Left ventricle myocardium inferior (tissue), 1 donor: ENCODE results near the gene KIAA0232. TPM values are rescaled to one million over a fixed set of nuclear protein-coding genes. Genes with fewer than 3 reads are reported as not detected.

ENCODE experiments used
- DNase-seq: peaks from one replicate; pipeline ENCODE4 v3.0.0-alpha.2; 2020
- H3K27ac ChIP-seq: fragments of 200-600 bp; replicated peaks from 2 replicates; pipeline ENCODE4 v1.8.0; 2021
- H3K27me3 ChIP-seq: fragments of 200-600 bp; 2 replicates; pipeline ENCODE4 v1.8.0; 2021; ENCODE audit warnings: low read depth
- H3K36me3 ChIP-seq: fragments of 200-600 bp; 2 replicates; pipeline ENCODE4 v1.8.0; 2021
- H3K4me1 ChIP-seq: fragments of 200-600 bp; 2 replicates; pipeline ENCODE4 v1.8.0; 2021
- H3K4me3 ChIP-seq: fragments of 200-600 bp; 2 replicates; pipeline ENCODE4 v1.8.0; 2021; ENCODE audit warnings: mild to moderate bottlenecking, moderate library complexity
- H3K9me3 ChIP-seq: fragments of 200-600 bp; replicated peaks from 2 replicates; pipeline ENCODE4 v1.8.0; 2021
- intact Hi-C: fragments of 100-400 bp; cut with micrococcal nuclease; formaldehyde crosslinking; loops from one replicate; pipeline ENCODE4 v1.11.0; 2022
- total RNA-seq: library from RNA; stranded (reverse); fragmentation: NEBNext Ultra II Directional; extraction: Animal tissue kit (Norgen Biotek cat#: 25700); gene quantifications from one replicate; pipeline ENCODE4 v1.2.1, GENCODE V29; 2021
- TF ChIP-seq, protein P1 (sequence below): fragments of 200-600 bp; IDR thresholded peaks from 2 replicates; pipeline ENCODE4 v1.8.0; 2021; ENCODE audit warnings: antibody characterized with exemption, mild to moderate bottlenecking, borderline replicate concordance
- donor health status: DM: no; HTN: yes; CAD: no; lungs with severe emphysema.

Gene KIAA0232
- total RNA-seq, 1 donor from 2014 or later: 82.5 TPM

DNA sequence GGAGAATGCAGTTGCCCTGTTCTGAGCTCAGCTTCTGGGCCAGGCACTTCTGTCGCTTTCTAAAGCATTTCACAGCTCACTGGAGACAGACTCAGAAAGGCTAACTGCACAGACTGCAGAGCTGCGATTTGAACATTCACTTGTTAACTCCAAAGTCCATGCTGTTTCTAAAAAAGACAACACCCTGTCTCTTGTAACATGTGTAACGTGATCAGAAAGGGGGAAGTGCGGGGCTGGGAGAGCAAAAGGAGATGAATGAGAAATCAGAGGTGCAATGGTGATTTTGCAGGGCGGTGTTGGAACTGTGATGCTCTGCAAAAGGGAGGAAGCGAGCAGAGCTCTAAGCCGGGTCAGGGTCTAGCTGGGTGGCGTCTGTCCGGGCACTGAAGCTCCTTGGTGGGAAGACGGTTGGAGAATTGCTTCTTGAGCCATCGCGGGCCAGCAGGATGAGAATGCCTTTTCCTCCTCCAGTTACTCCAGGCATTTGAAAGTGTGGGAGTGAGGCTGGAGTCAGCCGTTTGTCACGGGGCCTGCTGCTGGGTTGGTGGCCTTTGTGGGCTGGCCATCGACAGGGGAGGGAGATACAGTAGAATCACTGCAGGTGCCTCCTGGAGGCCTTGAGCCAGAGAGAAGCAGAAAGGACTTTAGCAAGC, 147.4 kb downstream of the KIAA0232 start:
- TF ChIP-seq, protein P1, sequence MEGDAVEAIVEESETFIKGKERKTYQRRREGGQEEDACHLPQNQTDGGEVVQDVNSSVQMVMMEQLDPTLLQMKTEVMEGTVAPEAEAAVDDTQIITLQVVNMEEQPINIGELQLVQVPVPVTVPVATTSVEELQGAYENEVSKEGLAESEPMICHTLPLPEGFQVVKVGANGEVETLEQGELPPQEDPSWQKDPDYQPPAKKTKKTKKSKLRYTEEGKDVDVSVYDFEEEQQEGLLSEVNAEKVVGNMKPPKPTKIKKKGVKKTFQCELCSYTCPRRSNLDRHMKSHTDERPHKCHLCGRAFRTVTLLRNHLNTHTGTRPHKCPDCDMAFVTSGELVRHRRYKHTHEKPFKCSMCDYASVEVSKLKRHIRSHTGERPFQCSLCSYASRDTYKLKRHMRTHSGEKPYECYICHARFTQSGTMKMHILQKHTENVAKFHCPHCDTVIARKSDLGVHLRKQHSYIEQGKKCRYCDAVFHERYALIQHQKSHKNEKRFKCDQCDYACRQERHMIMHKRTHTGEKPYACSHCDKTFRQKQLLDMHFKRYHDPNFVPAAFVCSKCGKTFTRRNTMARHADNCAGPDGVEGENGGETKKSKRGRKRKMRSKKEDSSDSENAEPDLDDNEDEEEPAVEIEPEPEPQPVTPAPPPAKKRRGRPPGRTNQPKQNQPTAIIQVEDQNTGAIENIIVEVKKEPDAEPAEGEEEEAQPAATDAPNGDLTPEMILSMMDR: no peak
- peaks cover 44% of the 10 kb centered on the region for H3K4me1 ChIP-seq
- no peaks in the 10 kb centered on the region for H3K36me3 ChIP-seq
- H3K4me3 ChIP-seq: no peak overlapping the region
- peak overlapping the region; percentile 17 for H3K27ac ChIP-seq
- H3K9me3 ChIP-seq: no peaks in the 10 kb centered on the region
- H3K27me3 ChIP-seq: no peaks in the 10 kb centered on the region
- DNase-seq: no peak
- intact Hi-C loops: no loop called here

DNA sequence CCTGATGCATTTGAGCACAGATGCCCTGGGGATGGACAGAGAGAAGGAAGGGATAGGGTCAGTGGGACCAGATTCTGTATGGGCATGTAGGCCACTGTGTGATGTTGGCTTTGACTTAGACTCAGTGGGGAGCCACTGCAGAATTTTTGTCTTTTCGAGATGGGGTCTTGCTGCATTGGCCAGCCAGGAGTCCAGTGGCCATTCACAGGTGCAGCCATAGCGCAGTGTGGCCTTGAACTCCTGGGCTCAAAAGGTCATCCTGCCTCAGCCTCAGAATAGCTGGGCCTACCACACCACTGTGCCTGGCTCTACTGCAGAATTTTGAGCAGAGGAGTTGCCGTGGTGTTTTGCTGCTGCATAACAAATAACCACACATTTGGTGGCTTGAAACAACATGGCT, 149.9 kb downstream of the KIAA0232 start:
- TF ChIP-seq, protein P1: no peak
- no peaks in the 10 kb centered on the region for H3K36me3 ChIP-seq
- no peaks in the 10 kb centered on the region for H3K27me3 ChIP-seq
- H3K4me1 ChIP-seq: peaks cover 34% of the 10 kb centered on the region
- intact Hi-C loops: no loop called here
- no peak overlapping the region for H3K27ac ChIP-seq
- no peak for DNase-seq
- no peak overlapping the region for H3K4me3 ChIP-seq
- no peaks in the 10 kb centered on the region for H3K9me3 ChIP-seq

DNA sequence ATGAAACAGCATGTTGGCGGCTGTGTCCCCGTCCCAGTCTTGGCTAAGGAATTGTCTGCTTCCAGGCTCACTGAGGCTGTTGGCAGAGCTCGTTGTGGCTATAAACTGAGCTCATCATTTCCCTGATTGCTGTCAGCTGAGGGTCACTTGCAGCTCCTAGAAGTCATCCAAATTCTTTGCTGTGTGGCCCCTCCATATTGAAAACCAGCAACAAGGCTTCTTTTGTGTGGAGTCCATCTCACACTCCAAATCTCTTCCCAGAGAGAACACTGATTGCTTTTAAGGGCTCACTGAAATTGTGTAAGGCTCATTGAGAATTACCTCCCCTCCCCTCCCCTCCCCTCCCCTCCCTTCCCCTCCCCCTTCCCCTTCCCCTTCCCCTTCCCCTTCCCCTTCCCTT, 150.4 kb downstream of the KIAA0232 start:
- intact Hi-C loops: no loop called here
- DNase-seq: no peak
- TF ChIP-seq, protein P1: no peak
- H3K9me3 ChIP-seq: no peaks in the 10 kb centered on the region
- no peaks in the 10 kb centered on the region for H3K27me3 ChIP-seq
- H3K27ac ChIP-seq: no peak overlapping the region
- H3K4me3 ChIP-seq: no peak overlapping the region
- H3K4me1 ChIP-seq: peaks cover 32% of the 10 kb centered on the region
- H3K36me3 ChIP-seq: no peaks in the 10 kb centered on the region

Other genes starting within 250 kb of the KIAA0232 start
- 18.5 TPM for gene MAN2B2, start 207.5 kb upstream of the KIAA0232 start, total RNA-seq
- 223 TPM for gene MRFAP1, start 142.0 kb upstream of the KIAA0232 start, total RNA-seq
- gene S100P, start 88.8 kb upstream of the KIAA0232 start, total RNA-seq: not detected
- 41.5 TPM for gene MRFAP1L1, start 72.9 kb upstream of the KIAA0232 start, total RNA-seq
- 7.1 TPM for gene BLOC1S4, start 66.6 kb upstream of the KIAA0232 start, total RNA-seq
- gene TBC1D14, start 127.1 kb downstream of the KIAA0232 start, total RNA-seq: 36.1 TPM